Adrenal gland (tissue), 12 donors: ENCODE data around the gene IL1RAPL2. TPM values are rescaled to one million over a fixed set of nuclear protein-coding genes. Genes with fewer than 3 reads are reported as not detected.

ENCODE experiments used
- DNase-seq, 7 donors: peaks; one replicate each; pipeline ENCODE4 v3.0.0-alpha.2; 2019 to 2020
- H3K27ac ChIP-seq, 5 donors: fragments of 200-600 bp; sonication (generic) in 4 of 5; 1 replicate in 3 of 5; 2 replicates in 2 of 5; pipeline versions ENCODE4 v1.5.1 to v1.8.0; 2016 to 2020; ENCODE audit warnings: mild to moderate bottlenecking in 1 of 5
- H3K27me3 ChIP-seq: fragments of 200-600 bp; 2 replicates; pipeline ENCODE4 v1.8.0; 2021
- H3K36me3 ChIP-seq, 2 donors: fragments of 200-600 bp; replicated peaks in 1 of 2; 1 replicate in 1 of 2; 2 replicates in 1 of 2; pipeline versions ENCODE4 v1.5.1 to v1.8.0; 2018 to 2022
- H3K4me1 ChIP-seq, 2 donors: fragments of 200-600 bp; replicated peaks in 1 of 2; 1 replicate in 1 of 2; 2 replicates in 1 of 2; pipeline versions ENCODE4 v1.5.1 to v1.8.0; 2018 to 2021
- H3K4me3 ChIP-seq, 4 donors: fragments of 200-600 bp; sonication (generic) in 3 of 4; one replicate each; pipeline ENCODE4 v1.5.1; 2016 to 2018
- H3K9me3 ChIP-seq, 3 donors: fragments of 200-600 bp; sonication (generic) in 1 of 3; replicated peaks in 1 of 3; 1 replicate in 2 of 3; 2 replicates in 1 of 3; pipeline versions ENCODE4 v1.5.1 to v1.8.0; 2016 to 2021
- POLR2A ChIP-seq, 2 donors: fragments of 450-650 bp; IDR thresholded peaks; one replicate each; pipeline ENCODE4 v1.6.1; 2017; ENCODE audit warnings: antibody characterized with exemption in 2 of 2, mild to moderate bottlenecking in 2 of 2, moderate library complexity in 1 of 2
- WGBS, 4 donors: extraction: QIAGEN DNeasy Blood & Tissue Kit in 2 of 4; methylation state at CpG; one replicate each; pipeline versions ENCODE4 v1.1.5 to v1.1.7; 2013 to 2017; 5-methylcytosine and 5-hydroxymethylcytosine counted together
- intact Hi-C, 2 donors: fragments of 100-400 bp; cut with DNase I; formaldehyde crosslinking; loops; one replicate each; pipeline versions ENCODE4 v1.14.1 to v1.15.0; 2022 to 2023
- polyA plus RNA-seq, 3 donors: library from polyadenylated mRNA; stranded (reverse); fragments of 200-250 nt in 2 of 3; fragments of 350-450 nt in 1 of 3; fragmentation: Illumina TruSeq in 1 of 3; extraction: RNeasy Lipid Tissue Mini Kit (QIAGEN cat#74804) in 1 of 3; gene quantifications; one replicate each; pipeline ENCODE4 v1.2.3, GENCODE V29; 2013 to 2014
- total RNA-seq, 9 donors: library from RNA; depleted of rRNA in 4 of 9; stranded (reverse); fragments of >200 nt in 4 of 9; fragments of 120-200 nt in 1 of 9; fragmentation: NEBNext Ultra II Directional in 1 of 9; extraction: Animal tissue kit (Norgen Biotek cat#: 25700) in 1 of 9; gene quantifications; one replicate each; pipeline versions ENCODE4 v1.1.0 to v1.2.4, GENCODE V29; 2013 to 2023
- TF ChIP-seq, protein P1 (sequence below), 6 experiments: fragments of 450-650 bp in 4 of 6; fragments of 200-600 bp in 2 of 6; sonication (generic) in 1 of 6; IDR thresholded peaks; 1 replicate in 5 of 6; 2 replicates in 1 of 6; pipeline versions ENCODE4 v1.5.1 to v1.8.0; 2016 to 2021; ENCODE audit warnings: antibody characterized with exemption in 6 of 6, mild to moderate bottlenecking in 2 of 6, moderate library complexity in 1 of 6
- donor health status: healthy with polysubstance abuse.
- donor health status: Bipolar disorder and iron deficiency.
- donor health status: DM: yes; HTN: yes; CAD: no.
- donor health status: DM: no; HTN: no; CAD: no.
- donor health status: DM: no; HTN: no; CAD: no.
- donor health status: DM: yes; HTN: yes; CAD: no.

The IL1RAPL2 gene
- total and polyA plus RNA-seq, 12 donors = 0.27 to 8.4 (median 0.64) TPM; not detected in 5

DNA sequence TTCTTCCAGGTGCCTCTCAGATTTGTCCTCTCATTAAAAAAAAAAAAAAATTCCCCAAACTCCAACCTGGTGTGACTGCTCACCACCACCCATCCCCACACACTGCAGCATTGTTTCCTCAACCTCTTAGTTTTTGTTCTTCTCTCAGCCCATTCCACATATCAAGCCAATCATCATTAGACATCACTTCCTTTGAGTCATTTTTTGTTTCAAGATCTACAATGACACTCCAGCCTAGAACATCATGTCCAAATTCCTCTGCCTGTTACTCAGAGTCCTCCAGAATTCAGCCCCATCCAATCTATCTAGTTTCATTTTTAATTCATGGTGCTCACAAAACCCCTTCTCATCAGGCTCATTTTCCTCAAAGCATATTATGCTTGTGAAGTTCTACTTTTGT is 917.0 kb downstream of the IL1RAPL2 start:
- H3K4me3 ChIP-seq = no peak overlapping the region
- no peak for DNase-seq
- intact Hi-C loops = no loop called here
- no peaks in the 10 kb centered on the region for H3K27me3 ChIP-seq
- H3K9me3 ChIP-seq = no peaks in the 10 kb centered on the region
- H3K27ac ChIP-seq = no peak overlapping the region
- H3K4me1 ChIP-seq = no peaks in the 10 kb centered on the region
- H3K36me3 ChIP-seq = no peaks in the 10 kb centered on the region
- no peak for TF ChIP-seq POLR2A (IDR thresholded peaks at IDR 0.05)
- TF ChIP-seq, protein P1, sequence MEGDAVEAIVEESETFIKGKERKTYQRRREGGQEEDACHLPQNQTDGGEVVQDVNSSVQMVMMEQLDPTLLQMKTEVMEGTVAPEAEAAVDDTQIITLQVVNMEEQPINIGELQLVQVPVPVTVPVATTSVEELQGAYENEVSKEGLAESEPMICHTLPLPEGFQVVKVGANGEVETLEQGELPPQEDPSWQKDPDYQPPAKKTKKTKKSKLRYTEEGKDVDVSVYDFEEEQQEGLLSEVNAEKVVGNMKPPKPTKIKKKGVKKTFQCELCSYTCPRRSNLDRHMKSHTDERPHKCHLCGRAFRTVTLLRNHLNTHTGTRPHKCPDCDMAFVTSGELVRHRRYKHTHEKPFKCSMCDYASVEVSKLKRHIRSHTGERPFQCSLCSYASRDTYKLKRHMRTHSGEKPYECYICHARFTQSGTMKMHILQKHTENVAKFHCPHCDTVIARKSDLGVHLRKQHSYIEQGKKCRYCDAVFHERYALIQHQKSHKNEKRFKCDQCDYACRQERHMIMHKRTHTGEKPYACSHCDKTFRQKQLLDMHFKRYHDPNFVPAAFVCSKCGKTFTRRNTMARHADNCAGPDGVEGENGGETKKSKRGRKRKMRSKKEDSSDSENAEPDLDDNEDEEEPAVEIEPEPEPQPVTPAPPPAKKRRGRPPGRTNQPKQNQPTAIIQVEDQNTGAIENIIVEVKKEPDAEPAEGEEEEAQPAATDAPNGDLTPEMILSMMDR (IDR thresholded peaks at IDR 0.05) = no peak

DNA sequence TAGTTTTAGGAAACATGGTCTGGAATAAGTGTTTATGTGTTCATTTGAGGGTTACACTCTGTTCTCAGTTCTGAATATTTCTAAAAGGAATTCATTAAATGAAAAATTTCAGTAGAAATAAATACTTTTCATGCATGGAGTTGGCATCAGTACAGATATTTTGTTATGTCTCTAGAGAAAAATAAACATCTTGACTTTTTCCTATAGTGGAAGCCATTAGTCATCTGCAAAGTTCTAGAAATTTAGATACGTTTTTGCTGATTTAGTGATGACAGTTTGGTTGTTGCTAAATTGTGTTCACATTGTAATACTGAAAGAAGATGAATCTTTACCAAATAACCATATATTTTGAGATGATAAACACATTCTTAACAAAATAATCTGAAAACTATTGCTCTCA is 922.7 kb downstream of the IL1RAPL2 start:
- Histone ChIP-seq H3K4me3 (no peak overlapping the region), H3K4me1 (no peaks in the 10 kb centered on the region), H3K27ac (no peak overlapping the region), H3K27me3 (peaks cover 10% of the 10 kb centered on the region), H3K36me3 (no peaks in the 10 kb centered on the region), H3K9me3 (no peaks in the 10 kb centered on the region)
- DNase-seq = no peak
- intact Hi-C loops = no loop called here
- TF ChIP-seq, protein P1 (IDR thresholded peaks at IDR 0.05) = no peak
- no peak for TF ChIP-seq POLR2A (IDR thresholded peaks at IDR 0.05)
- WGBS, 4 donors = 11 to 28% (median 22%) methylated on average over 1 of the region's 1 CpG

DNA sequence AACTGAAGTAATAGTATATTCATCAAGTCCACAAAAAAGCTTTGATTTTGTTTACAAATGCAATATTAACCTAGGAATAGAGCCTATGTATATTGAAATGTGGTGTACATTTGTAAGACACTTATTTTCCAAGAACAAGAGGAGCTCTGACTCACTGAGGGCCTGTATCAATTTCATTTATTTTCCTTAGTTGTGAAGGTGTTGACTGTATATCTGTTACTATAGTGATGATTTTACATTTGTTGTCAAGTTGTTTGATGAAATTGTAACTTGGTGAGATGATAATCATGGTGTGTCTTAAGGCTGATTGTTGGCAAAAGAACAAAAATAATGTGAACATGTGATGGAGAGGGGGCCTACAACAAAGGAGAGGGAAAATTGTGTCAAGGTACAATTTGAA is 929.4 kb downstream of the IL1RAPL2 start:
- H3K4me3 ChIP-seq = no peak overlapping the region
- H3K9me3 ChIP-seq = no peaks in the 10 kb centered on the region
- H3K36me3 ChIP-seq = no peaks in the 10 kb centered on the region
- DNase-seq = no peak
- H3K4me1 ChIP-seq = no peaks in the 10 kb centered on the region
- H3K27ac ChIP-seq = no peak overlapping the region
- intact Hi-C loops = no loop called here
- H3K27me3 ChIP-seq = peaks cover 25% of the 10 kb centered on the region
- TF ChIP-seq, protein P1 (IDR thresholded peaks at IDR 0.05) = no peak
- TF ChIP-seq POLR2A (IDR thresholded peaks at IDR 0.05) = no peak

DNA sequence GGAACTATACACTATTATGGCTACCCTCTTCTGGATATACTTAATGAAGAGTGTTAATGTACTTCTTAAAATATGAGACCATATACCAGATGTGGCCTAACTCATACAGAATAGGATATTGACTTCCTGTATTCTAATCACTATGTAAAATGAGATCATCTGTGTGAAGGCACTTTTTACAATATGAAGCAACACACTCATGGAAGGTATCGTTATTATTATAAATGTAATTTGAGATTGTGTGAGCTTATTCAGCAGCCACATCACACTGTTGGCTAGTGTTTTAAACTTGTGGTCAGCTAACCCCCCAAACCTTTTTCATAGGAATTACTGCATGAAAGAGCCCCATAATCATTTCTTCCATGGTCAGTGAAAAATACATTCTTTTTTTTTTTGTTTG is 936.3 kb downstream of the IL1RAPL2 start:
- no peaks in the 10 kb centered on the region for H3K9me3 ChIP-seq
- H3K36me3 ChIP-seq = no peaks in the 10 kb centered on the region
- H3K4me3 ChIP-seq = no peak overlapping the region
- no peak overlapping the region for H3K27ac ChIP-seq
- 73 to 85% (median 83%) methylated on average over 1 of the region's 1 CpG for WGBS, 4 donors
- DNase-seq = no peak
- TF ChIP-seq POLR2A (IDR thresholded peaks at IDR 0.05) = no peak
- TF ChIP-seq, protein P1 (IDR thresholded peaks at IDR 0.05) = no peak
- peaks cover 4% of the 10 kb centered on the region for H3K27me3 ChIP-seq
- intact Hi-C loops = no loop called here
- H3K4me1 ChIP-seq = no peaks in the 10 kb centered on the region
